HS-5 (cell line): ENCODE results near the gene SULT2B1.
"Not testable (repeated sequence)": the region's sequence is repeated elsewhere in the genome, so short reads cannot be mapped to it uniquely, and the experiment has no call there.

ENCODE experiments used
- DNase-seq: peaks from one replicate; pipeline ENCODE4 v3.0.0-alpha.2; 2012; ENCODE audit warnings: low read depth

Gene SULT2B1

DNA sequence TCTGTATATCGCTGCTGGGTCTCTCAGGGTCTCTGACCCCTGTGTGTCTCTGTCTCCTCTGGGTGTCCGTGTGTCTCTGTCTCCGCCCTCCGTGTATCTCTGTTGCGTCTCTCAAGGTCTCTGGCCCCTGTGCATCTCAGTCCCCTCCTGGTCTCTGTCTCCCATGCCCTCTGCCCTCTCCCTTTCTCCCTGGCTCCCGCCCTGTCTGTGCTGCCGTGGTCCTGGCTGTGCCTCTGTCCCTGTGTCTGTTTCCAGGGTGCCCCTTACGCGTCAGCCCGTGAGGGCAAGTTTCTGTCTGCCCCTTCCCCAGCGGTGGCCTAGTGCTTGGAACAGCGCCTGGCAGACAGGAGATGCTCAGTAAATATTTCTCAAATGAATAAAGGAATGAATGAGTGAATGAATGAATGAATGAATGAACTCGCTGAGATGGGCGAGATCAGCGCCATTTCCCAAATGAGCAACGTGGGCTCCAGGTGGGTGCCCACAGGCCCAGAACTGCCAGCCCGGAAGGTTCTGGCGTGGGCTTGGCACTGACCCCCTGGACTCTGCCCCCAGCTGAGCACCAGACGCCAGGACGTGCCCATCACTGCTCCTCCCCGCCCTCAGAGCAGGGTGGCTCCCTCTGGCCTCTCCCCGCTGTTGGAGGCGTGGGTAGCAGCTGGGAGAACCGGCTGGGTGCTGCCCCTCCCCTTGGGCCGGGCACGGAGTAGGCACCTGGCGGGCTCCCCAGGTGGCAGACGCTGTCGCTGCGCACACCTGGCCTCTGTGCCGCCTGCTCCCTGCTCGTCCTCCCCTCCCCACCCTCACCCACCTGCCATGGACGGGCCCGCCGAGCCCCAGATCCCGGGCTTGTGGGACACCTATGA, at the start of gene SULT2B1:
SULT2B1 (plus strand) TSS at position 736 of the 866 bp plus-strand sequence; CDS start at position 817, 81 bp downstream.
- DNase-seq = no peak

DNA sequence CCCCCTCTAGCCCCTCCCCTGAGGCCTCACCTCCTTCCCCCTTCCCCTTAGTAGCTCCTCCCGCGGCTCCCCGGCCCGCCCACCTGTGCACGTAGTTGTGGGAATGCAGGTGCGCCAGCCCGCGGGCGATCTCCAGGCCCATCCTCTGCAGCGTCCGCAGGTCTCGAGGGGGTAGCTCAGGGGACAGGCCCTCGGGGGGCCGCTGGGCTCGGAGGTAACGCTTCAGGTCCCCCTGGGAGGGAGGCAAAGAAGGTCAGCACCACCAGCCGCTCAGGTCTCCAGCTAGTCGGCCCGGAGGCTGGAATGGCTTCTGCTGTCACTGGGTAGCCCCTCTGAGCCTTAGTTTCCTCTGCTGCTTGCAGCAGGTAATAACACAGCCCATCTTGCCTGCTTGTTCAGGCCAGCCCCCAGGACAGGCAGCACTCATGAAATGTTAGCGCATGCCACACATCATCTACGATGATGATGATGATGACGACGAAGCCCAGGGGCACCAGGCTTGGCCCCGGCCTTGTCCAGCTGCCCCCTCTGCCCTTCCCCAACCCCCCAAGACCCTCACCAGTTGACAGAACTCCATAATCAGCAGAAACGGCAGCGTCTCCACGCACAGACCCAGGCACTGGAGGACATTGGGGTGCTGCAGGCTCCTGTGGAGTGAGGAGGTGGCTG, 49.5 kb upstream of the SULT2B1 start:
- no peak for DNase-seq

DNA sequence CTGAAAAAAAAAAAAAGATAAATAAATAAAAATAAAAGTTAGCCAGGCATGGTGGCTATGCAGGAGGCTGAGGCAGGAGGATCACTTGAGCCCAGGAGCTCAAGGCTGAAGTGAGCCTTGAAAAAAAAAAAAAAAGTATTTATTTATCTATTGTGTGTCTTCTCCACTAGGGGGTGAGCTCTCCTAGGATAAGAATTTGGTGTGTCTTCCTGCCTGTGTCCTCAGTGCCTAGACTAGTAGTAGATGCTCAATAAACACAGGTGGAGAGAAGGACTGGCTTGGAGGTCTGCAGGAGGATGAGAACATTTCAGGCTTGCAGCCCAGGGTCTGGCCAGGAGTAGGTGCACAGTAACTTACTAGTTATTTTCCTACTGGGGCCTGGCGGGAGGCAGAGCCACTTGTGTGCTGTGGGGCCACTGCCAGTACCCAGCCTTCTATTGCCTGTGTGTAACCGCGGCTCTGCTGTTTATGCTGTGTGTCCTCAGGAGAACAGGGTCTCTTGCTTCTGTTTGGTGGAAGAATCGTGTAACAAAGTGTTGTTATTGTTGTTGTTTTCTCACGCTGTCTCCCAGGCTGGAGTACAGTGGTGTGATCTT, 45.7 kb upstream of the SULT2B1 start:
- DNase-seq = no peak

DNA sequence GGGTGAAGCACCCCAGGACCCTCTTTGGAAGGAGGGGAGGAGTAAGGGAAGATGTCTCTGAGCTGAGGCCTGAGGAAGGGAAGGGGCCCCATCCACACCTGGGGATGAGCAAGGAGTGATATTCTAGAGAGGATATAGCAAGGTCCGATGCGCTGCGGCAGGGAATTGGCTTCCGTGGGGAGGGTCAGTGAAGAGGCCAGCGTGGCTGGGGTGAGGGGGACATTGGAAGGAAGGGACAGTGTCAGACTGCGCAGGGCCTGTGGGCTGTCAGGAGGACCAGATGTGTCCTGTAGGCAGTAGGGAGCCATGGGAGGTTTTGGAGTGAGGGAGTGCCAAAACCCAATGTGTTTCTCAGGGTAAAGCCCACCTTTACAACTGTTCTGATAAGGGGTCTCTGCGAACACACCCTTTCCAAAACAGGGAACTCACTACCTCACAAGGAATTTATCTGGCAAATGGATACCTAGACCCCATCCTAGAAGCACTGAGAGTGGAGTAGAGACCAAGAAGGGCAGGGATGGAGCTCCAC, 44.0 kb upstream of the SULT2B1 start:
- no peak for DNase-seq

DNA sequence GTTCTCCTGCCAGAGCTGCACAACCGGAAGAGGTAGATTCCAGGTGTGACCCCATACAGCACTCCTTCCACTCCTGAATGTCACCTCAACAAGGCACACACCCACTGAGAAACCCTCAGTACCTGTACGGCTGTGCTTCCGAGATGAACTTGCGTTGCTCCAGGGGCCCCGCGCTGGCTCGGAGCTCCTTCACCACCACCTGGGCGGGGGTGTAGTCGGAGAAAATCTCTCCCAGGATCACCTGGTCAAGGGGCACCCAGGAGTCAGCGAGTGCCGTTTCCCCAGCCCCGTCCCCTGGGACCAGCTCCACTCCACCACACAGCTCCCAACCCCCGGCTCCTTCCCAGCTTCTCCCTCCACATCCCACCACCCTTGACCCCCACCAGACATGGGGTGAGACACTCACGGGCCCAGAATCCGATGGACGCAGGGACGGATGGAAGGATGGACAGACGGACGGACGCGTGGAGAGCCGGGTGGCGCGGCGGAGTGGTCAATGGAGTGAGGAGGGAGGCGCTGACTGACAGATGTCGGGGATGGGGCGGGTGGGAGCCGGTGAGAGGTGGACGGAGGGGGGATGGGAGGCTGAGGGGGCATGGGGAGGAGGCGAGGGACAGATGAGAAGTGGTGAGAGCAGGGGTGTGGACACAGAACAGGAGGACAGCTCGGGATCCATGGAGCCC, 43.1 kb upstream of the SULT2B1 start:
- no peak for DNase-seq

DNA sequence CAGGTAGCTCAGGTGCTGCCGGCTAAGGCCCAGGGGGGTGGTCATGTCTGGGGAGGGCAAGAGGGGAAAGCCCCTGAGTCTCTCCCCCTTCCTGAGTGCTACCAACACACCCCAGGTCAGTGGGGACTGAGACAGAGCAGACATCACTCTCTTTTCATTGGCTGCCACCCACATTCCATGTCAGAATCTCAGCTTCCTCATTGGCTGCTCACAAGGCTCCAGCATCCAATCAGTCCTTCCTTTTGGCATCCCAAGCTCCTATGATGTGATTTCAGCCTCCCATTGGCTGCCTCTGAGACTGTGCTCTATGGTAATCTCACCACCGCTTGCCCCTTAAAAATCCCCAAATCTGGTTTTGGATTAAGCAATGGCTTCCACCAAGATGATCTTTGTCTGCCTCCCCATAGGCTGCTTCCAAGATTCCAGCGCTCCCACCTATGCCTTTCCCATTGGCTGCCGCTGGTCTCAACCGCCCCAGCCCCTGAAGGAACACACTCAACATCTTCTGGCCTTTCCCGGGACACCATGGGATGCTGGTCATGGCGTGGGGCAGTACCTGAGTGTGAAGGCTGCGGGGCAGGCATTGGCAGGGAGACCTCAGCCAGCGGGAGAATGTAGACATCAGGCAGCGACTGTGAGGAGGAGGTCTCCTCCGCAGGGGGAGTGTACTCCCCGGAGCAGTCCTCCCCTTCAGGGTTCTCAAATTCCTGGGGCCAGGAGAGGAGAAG, 42.3 kb upstream of the SULT2B1 start:
- DNase-seq = no peak

DNA sequence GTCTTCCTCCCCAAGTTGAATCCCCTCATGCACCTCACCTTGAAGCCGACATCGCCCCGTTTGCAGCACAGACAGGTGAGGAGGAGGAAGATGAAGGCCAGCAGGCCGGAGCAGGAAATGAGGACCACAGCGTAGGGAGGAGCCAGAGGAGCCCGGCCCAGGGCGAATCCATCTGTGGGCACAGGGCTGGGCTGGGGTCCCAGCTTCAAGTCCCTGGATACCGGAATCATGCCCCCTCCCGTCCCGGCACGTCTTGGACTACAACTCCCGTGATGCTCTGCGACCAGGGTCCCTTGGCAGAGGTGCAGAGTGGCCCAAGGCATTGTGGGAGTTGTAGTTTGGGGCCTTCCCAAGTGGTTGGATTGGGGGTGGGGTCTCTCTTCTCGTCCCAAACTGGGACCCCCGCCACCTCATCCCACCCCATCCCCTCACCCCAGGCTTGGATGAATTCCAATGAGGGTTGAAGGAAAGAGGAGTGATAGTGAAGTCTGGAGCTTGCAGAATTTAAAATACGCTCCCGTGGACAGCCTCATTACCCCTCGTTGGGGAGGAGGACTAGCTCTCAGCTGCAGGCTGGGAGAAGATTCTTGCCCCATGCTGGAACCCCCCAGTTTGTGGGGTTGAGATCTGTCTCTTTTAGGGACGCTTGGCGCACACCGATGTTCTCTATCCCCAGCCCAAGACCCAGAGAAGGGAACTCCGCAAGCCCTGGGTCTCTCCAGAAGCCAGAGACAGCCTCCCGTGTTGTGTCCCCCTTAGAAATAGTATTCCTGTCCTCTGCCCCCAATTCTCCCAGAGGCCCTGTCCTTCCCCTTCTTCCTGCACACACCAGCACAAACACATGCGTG, 41.3 kb upstream of the SULT2B1 start:
- DNase-seq = no peak

DNA sequence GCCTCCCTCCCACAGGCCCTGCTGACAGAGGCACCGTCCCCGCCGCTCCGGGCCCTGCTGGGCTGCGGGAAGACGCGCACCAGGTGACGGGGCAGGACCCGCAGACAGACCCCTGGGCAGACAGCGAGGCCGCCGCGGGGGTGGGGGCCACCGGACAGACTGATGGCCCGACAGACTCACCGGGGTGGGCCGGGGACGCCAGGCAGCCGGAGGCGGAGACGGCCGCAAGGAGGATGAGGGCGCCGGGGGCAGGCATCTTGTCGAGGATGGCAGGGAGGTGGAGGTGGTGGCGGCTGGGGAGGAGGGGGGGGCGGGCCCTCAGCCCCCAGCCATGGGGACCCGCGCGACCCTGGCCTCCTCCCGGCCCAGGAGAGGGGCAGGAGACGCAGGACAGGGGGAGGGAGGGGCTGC, 40.6 kb upstream of the SULT2B1 start:
- no peak for DNase-seq

DNA sequence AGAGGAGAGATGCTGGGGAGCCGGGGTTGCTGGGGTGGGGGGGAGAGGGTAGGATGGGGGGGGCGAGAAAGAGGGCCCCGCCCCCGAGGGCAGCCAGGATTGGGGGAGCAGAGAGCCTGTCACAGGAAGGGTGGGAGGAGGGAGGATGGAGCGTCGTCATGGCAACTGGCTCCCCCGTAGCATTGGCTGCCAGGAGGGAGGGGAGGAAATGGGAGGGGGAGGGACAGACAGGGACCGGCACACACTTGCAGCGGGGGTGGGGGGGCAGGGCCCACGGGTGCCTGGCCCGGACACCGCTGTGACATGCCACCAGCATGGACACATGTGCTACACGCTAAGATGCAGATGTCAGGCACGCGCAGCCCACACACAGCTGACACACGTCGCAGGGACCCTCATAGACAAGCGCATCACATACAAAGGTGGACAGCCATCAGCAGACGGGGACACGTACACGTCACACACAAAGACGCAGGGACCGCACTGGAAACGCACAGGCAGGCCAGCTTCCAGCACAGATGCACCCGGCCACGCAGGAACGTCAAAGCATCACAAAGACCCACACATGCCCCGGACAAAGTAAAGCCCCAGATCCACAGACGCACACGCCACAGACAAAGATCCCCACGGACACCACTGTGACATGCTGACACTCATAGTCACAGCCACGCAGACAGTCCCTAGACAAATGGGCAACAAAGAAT, 40.0 kb upstream of the SULT2B1 start, which contains the start of gene LMTK3:
LMTK3 (minus strand) TSS at position 36 of the 704 bp plus-strand sequence. CDS start 259 bp downstream, outside the sequence.
- no peak for DNase-seq

DNA sequence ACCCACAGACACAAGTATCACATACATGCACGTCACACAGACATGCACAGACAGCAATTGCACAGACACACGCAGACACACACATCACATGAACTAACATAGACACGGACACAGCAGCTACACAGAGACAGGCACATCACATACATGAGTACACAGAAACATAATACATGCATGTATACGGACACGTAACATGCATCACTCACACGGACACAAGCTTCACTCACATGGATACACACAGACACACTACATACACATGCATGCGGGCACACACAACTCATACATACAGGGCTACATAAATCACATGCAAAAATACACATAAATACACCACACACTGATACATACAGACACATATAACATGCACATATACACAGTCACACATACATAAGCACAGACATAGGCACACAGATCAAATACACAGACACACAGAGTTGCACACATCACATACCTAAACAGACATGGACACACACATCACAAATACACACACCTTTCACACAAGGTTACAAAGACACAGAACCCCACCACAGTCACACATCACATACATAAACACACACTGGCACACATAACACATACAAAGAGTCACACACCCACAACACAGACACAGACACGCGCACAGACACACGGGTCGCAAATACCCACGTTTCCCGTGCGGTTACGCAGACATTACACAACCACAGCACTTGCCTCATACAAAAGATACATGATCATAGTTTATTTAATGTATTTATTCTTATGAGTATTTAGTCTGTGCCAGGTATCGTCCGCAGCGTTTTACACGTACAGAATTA, 39.3 kb upstream of the SULT2B1 start:
- DNase-seq = no peak

DNA sequence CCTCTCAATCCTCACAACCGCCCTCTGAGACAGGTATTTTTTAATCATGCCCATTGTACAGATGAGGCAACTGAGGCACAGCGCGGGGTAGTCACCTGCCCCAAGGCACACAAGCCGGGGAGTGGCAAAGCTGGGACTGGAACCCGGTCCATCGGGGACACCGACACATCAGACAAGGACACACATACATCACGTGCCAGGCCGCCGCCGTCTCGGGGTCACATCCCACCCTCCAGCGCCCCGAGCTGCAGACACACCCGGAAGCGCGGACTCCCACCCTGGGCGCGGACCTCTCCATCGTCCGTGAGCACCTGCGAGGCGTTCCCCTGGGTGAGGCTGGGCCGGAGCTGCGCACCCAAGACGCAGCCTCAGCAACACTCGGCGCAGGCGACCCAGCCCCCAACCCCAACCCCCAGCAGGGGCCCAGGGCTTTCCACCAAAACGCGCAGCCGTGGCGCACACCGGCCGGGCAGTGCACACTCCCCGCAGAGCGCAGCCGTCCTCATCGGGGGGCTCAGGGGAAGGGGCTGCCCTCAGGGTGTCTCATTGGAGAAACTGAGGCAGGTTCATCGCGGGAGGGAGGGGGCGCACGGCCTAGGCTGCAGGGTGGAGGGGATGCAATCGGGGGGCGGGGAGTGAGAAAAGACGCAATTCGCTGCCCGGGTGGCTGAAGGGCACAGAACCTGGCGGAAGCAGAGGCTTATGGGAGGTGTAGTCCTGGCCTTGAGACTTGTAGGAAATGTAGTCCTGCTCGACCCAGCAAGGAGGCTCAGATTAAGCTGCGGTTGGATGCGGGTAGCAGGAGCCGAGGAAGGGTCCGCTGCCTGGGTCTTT, 38.5 kb upstream of the SULT2B1 start:
- no peak for DNase-seq

DNA sequence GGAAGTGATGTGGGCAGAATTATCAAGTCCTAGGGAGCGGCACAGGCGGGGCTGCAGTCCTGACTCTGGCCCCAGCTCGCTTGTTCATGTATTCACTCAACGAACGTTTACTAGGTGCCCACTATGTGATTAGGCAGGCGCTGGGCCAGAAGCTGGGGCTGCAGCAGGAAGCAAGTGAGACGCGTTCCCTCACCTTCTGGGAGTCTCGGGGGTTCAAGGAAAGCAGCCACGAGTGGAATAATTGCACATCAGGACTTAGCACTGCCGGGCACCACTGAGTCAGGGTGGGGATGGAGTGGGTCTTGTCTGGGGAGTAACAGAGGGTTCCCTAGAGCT, 37.9 kb upstream of the SULT2B1 start:
- no peak for DNase-seq

DNA sequence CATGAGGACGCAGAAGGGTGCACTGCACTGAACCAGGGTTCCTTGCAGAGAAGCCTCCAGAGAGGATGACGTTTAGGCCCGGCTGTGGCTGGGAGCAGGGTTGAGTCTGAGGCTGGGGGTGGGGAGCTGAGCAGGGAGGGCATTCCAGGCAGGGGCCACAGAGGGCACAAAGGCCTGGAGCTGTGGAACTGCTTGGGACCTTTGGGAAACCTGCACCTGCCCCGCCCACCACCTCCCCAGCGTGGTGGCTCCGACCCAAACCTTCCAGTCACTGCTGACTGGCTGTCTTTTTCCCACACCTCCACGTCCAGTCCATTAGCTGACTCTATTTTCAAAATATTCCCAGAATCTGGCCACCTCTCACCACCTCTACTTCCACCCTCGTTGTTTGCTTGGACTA, 35.4 kb upstream of the SULT2B1 start:
- no peak for DNase-seq

DNA sequence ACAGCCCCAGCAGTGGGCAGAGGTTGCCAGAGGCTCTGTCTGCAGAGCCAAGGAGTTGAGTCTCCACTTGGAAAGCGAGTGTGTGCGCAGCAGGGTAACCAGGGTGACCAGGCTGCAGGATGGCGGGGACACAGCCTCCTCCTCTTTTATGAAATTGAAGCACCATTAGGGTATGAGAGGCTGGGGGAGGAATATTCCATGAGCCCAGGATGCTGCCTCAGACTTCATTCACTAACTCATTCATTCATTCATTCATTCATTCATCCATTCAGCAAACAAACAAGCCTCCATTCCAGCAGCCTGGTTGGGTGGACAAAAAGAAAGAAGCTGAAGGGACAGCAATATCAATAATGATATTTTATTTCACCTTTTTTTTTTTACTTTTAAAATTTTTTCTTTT, 33.8 kb upstream of the SULT2B1 start:
- no peak for DNase-seq

DNA sequence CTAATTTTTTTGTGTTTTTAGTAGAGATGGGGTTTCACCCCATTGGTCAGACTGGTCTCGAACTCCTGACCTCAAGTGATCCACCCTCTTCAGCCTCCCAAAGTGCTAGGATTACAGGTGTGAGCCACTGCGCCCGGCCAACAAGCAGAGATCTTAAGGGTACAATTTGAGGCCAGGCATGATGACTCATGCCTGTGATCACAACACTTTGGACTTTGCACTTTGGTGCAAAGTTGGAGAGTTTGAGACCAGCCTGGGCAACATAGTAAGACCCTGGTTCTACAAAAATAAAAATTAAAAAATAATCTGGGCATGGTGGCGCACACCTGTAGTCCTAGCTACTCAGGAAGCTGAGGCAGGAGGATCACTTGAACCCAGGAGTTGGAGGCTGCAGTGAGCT, 32.5 kb upstream of the SULT2B1 start:
- DNase-seq = not testable (repeated sequence)

DNA sequence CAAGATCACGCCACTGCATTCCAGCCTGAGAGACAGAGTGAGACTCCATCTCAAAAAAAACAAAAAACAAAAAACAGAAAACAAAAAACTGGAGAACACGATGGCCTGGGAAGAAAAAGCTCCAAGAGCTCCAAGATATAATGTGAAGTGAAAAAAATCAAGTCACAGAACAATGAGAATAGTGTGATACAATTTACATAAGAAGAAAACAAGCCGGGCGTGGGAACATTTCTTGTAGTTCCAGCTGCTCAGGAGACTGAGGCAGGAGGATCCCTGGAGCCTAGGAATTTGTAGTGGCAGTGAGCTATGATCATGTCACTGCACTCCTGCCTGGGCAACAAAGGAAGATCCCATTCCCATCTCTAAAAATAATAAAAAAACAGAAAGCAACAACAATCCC, 31.8 kb upstream of the SULT2B1 start:
- no peak for DNase-seq

DNA sequence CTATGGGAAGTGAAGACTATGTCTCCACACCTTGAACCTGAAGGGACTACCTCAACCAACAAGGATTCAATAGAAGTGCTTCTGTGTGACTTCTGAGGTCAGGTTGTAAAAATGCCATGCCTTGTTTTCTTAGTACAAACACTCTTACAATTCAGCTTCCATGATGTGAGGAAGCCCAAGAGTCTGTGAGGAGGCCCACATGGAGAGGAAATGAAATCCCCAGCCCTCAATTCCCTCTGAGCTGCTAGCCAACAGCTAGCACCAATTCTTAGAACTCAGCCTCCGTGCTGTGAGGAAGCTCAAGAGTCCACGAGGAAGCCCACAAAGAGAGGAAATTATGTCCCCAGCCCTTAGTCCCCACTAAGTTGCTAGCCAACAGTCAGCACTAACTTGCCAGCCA, 27.8 kb upstream of the SULT2B1 start:
- no peak for DNase-seq

DNA sequence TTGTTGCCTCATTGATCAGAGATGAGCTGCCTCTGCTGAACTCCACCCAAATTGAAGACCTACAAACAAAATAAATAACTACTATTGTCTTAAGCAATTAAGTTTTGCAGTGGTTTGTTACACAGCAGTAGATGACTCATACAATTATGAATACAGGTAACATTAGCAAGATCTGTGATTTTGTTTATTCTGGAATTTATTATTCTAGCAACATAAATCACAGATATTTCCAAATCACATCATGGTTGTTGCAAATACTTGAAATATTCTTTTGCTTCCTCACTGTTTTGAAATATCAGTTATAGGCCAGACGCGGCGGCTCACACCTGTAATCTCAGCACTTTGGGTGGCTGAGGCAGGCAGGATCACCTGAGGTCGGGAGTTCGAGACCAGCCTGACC, 27.2 kb upstream of the SULT2B1 start:
- DNase-seq = no peak
